ENCODE data around the gene TAS2R43.
"Not testable (repeated sequence)": the region's sequence is repeated elsewhere in the genome, so short reads cannot be mapped to it uniquely, and the experiment has no call there.

Gene TAS2R43

GRCh38 chr12:11092128-11092527 lies at the start of gene TAS2R43:
TAS2R43 (minus strand) TSS chr12:11092313; CDS start chr12:11092229, 84 bp downstream.
- H3K9me3 ChIP-seq (ENCODE audit: control insufficient read depth in 1 of 2, low read length in 2 of 2): no peaks in the 10 kb centered on the region

GRCh38 chr12:11136075-11136474 lies 44.0 kb upstream of the TAS2R43 start:
- Histone ChIP-seq H3K27ac (ENCODE audit: low read depth, low read length) (no peak overlapping the region), H3K4me1 (ENCODE audit: control insufficient read depth in 1 of 2, insufficient read depth in 2 of 2, low read length in 2 of 2) (no peaks in the 10 kb centered on the region), H3K9me3 (ENCODE audit: control insufficient read depth in 1 of 2, low read length in 2 of 2) (no peaks in the 10 kb centered on the region)

More at GRCh38 chr12:11092128-11092527, at the start of gene TAS2R43:
- no peaks in the 10 kb centered on the region for H3K36me3 ChIP-seq (ENCODE audit: control insufficient read depth in 1 of 2, insufficient read depth in 2 of 2, low read length in 2 of 2)
- H3K9ac ChIP-seq (ENCODE audit: low read depth in 1 of 2, low read length in 2 of 2): no peak within 1 kb of the TSS
- no peaks in the 10 kb centered on the region for H3K4me1 ChIP-seq (ENCODE audit: control insufficient read depth in 1 of 2, insufficient read depth in 2 of 2, low read length in 2 of 2)
- no peak within 1 kb of the TSS for H3K27ac ChIP-seq (ENCODE audit: low read depth, low read length)
- H3K4me3 ChIP-seq (ENCODE audit: low read depth in 1 of 2, low read length in 2 of 2): no peak within 1 kb of the TSS
- H3K27me3 ChIP-seq (ENCODE audit: control insufficient read depth in 1 of 2, insufficient read depth in 2 of 2, low read length in 2 of 2): no peaks in the 10 kb centered on the region

GRCh38 chr12:11134305-11134704 lies 42.2 kb upstream of the TAS2R43 start, which contains the start of gene TAS2R30:
TAS2R30 (minus strand) TSS chr12:11134644; CDS start chr12:11134244, 400 bp downstream.
- H3K36me3 ChIP-seq (ENCODE audit: control insufficient read depth in 1 of 2, insufficient read depth in 2 of 2, low read length in 2 of 2): no peaks in the 10 kb centered on the region
- H3K9ac ChIP-seq (ENCODE audit: low read depth in 1 of 2, low read length in 2 of 2): no peak within 1 kb of the TSS
- no peaks in the 10 kb centered on the region for H3K27me3 ChIP-seq (ENCODE audit: control insufficient read depth in 1 of 2, insufficient read depth in 2 of 2, low read length in 2 of 2)
- no peaks in the 10 kb centered on the region for H3K9me3 ChIP-seq (ENCODE audit: control insufficient read depth in 1 of 2, low read length in 2 of 2)
- H3K4me3 ChIP-seq (ENCODE audit: low read depth in 1 of 2, low read length in 2 of 2): no peak within 1 kb of the TSS
- H3K27ac ChIP-seq (ENCODE audit: low read depth, low read length): no peak within 1 kb of the TSS
- H3K4me1 ChIP-seq (ENCODE audit: control insufficient read depth in 1 of 2, insufficient read depth in 2 of 2, low read length in 2 of 2): no peaks in the 10 kb centered on the region

More at GRCh38 chr12:11136075-11136474, 44.0 kb upstream of the TAS2R43 start:
- Histone ChIP-seq H3K9ac (ENCODE audit: low read depth in 1 of 2, low read length in 2 of 2) (no peak overlapping the region), H3K27me3 (ENCODE audit: control insufficient read depth in 1 of 2, insufficient read depth in 2 of 2, low read length in 2 of 2) (no peaks in the 10 kb centered on the region), H3K4me3 (ENCODE audit: low read depth in 1 of 2, low read length in 2 of 2) (no peak overlapping the region), H3K36me3 (ENCODE audit: control insufficient read depth in 1 of 2, insufficient read depth in 2 of 2, low read length in 2 of 2) (no peaks in the 10 kb centered on the region)

GRCh38 chr12:11133816-11134215 lies 41.7 kb upstream of the TAS2R43 start:
- Histone ChIP-seq H3K27me3 (ENCODE audit: control insufficient read depth in 1 of 2, insufficient read depth in 2 of 2, low read length in 2 of 2) (no peaks in the 10 kb centered on the region), H3K27ac (ENCODE audit: low read depth, low read length) (no peak overlapping the region), H3K9me3 (ENCODE audit: control insufficient read depth in 1 of 2, low read length in 2 of 2) (no peaks in the 10 kb centered on the region), H3K4me1 (ENCODE audit: control insufficient read depth in 1 of 2, insufficient read depth in 2 of 2, low read length in 2 of 2) (no peaks in the 10 kb centered on the region), H3K36me3 (ENCODE audit: control insufficient read depth in 1 of 2, insufficient read depth in 2 of 2, low read length in 2 of 2) (peaks cover 0 to 2% of the 10 kb centered on the region in 2 donors), H3K9ac (ENCODE audit: low read depth in 1 of 2, low read length in 2 of 2) (no peak overlapping the region), H3K4me3 (ENCODE audit: low read depth in 1 of 2, low read length in 2 of 2) (no peak overlapping the region)

- H3K27me3 ChIP-seq (ENCODE audit: control insufficient read depth in 1 of 2, insufficient read depth in 2 of 2, low read length in 2 of 2): no peaks in the 10 kb centered on the region
- H3K9ac ChIP-seq (ENCODE audit: low read depth in 1 of 2, low read length in 2 of 2): no peak overlapping the region
- peaks cover 0 to 2% of the 10 kb centered on the region in 2 donors for H3K36me3 ChIP-seq (ENCODE audit: control insufficient read depth in 1 of 2, insufficient read depth in 2 of 2, low read length in 2 of 2)
- no peak overlapping the region for H3K27ac ChIP-seq (ENCODE audit: low read depth, low read length)
- H3K4me3 ChIP-seq (ENCODE audit: low read depth in 1 of 2, low read length in 2 of 2): no peak overlapping the region
- H3K9me3 ChIP-seq (ENCODE audit: control insufficient read depth in 1 of 2, low read length in 2 of 2): no peaks in the 10 kb centered on the region
- H3K4me1 ChIP-seq (ENCODE audit: control insufficient read depth in 1 of 2, insufficient read depth in 2 of 2, low read length in 2 of 2): no peaks in the 10 kb centered on the region
These were observed 41.0 kb upstream of the TAS2R43 start for GRCh38 chr12:11133162-11133561.

- no peak overlapping the region for H3K4me3 ChIP-seq (ENCODE audit: low read depth in 1 of 2, low read length in 2 of 2)
- no peak overlapping the region for H3K9ac ChIP-seq (ENCODE audit: low read depth in 1 of 2, low read length in 2 of 2)
- peaks cover 0 to 2% of the 10 kb centered on the region in 2 donors for H3K36me3 ChIP-seq (ENCODE audit: control insufficient read depth in 1 of 2, insufficient read depth in 2 of 2, low read length in 2 of 2)
- no peaks in the 10 kb centered on the region for H3K9me3 ChIP-seq (ENCODE audit: control insufficient read depth in 1 of 2, low read length in 2 of 2)
- H3K4me1 ChIP-seq (ENCODE audit: control insufficient read depth in 1 of 2, insufficient read depth in 2 of 2, low read length in 2 of 2): no peaks in the 10 kb centered on the region
- H3K27ac ChIP-seq (ENCODE audit: low read depth, low read length): no peak overlapping the region
- no peaks in the 10 kb centered on the region for H3K27me3 ChIP-seq (ENCODE audit: control insufficient read depth in 1 of 2, insufficient read depth in 2 of 2, low read length in 2 of 2)
These were observed 38.9 kb upstream of the TAS2R43 start for GRCh38 chr12:11130999-11131398.

GRCh38 chr12:11130382-11130781 lies 38.3 kb upstream of the TAS2R43 start:
- Histone ChIP-seq H3K27me3 (ENCODE audit: control insufficient read depth in 1 of 2, insufficient read depth in 2 of 2, low read length in 2 of 2) (no peaks in the 10 kb centered on the region), H3K36me3 (ENCODE audit: control insufficient read depth in 1 of 2, insufficient read depth in 2 of 2, low read length in 2 of 2) (peaks cover 0 to 2% of the 10 kb centered on the region in 2 donors), H3K9ac (ENCODE audit: low read depth in 1 of 2, low read length in 2 of 2) (no peak overlapping the region), H3K27ac (ENCODE audit: low read depth, low read length) (no peak overlapping the region), H3K4me1 (ENCODE audit: control insufficient read depth in 1 of 2, insufficient read depth in 2 of 2, low read length in 2 of 2) (no peaks in the 10 kb centered on the region), H3K4me3 (ENCODE audit: low read depth in 1 of 2, low read length in 2 of 2) (no peak overlapping the region), H3K9me3 (ENCODE audit: control insufficient read depth in 1 of 2, low read length in 2 of 2) (no peaks in the 10 kb centered on the region)

GRCh38 chr12:11114130-11114529 lies 22.0 kb upstream of the TAS2R43 start:
- not testable (repeated sequence) for H3K36me3 ChIP-seq (ENCODE audit: control insufficient read depth in 1 of 2, insufficient read depth in 2 of 2, low read length in 2 of 2); H3K27me3 ChIP-seq (ENCODE audit: control insufficient read depth in 1 of 2, insufficient read depth in 2 of 2, low read length in 2 of 2); H3K27ac ChIP-seq (ENCODE audit: low read depth, low read length); H3K9ac ChIP-seq (ENCODE audit: low read depth in 1 of 2, low read length in 2 of 2); H3K4me1 ChIP-seq (ENCODE audit: control insufficient read depth in 1 of 2, insufficient read depth in 2 of 2, low read length in 2 of 2); H3K9me3 ChIP-seq (ENCODE audit: control insufficient read depth in 1 of 2, low read length in 2 of 2); H3K4me3 ChIP-seq (ENCODE audit: low read depth in 1 of 2, low read length in 2 of 2)

- H3K4me3 ChIP-seq (ENCODE audit: low read depth in 1 of 2, low read length in 2 of 2); H3K27ac ChIP-seq (ENCODE audit: low read depth, low read length); H3K4me1 ChIP-seq (ENCODE audit: control insufficient read depth in 1 of 2, insufficient read depth in 2 of 2, low read length in 2 of 2); H3K9me3 ChIP-seq (ENCODE audit: control insufficient read depth in 1 of 2, low read length in 2 of 2); H3K27me3 ChIP-seq (ENCODE audit: control insufficient read depth in 1 of 2, insufficient read depth in 2 of 2, low read length in 2 of 2); H3K9ac ChIP-seq (ENCODE audit: low read depth in 1 of 2, low read length in 2 of 2); H3K36me3 ChIP-seq (ENCODE audit: control insufficient read depth in 1 of 2, insufficient read depth in 2 of 2, low read length in 2 of 2): not testable (repeated sequence)
These were observed 19.1 kb upstream of the TAS2R43 start for GRCh38 chr12:11111213-11111612.

- H3K9ac ChIP-seq (ENCODE audit: low read depth in 1 of 2, low read length in 2 of 2): no peak overlapping the region
- peaks cover 0 to 7% of the 10 kb centered on the region in 2 donors for H3K9me3 ChIP-seq (ENCODE audit: control insufficient read depth in 1 of 2, low read length in 2 of 2)
- no peaks in the 10 kb centered on the region for H3K36me3 ChIP-seq (ENCODE audit: control insufficient read depth in 1 of 2, insufficient read depth in 2 of 2, low read length in 2 of 2)
- H3K27ac ChIP-seq (ENCODE audit: low read depth, low read length): no peak overlapping the region
- no peak overlapping the region for H3K4me3 ChIP-seq (ENCODE audit: low read depth in 1 of 2, low read length in 2 of 2)
- H3K4me1 ChIP-seq (ENCODE audit: control insufficient read depth in 1 of 2, insufficient read depth in 2 of 2, low read length in 2 of 2): no peaks in the 10 kb centered on the region
- no peaks in the 10 kb centered on the region for H3K27me3 ChIP-seq (ENCODE audit: control insufficient read depth in 1 of 2, insufficient read depth in 2 of 2, low read length in 2 of 2)
These were observed 16.7 kb upstream of the TAS2R43 start for GRCh38 chr12:11108862-11109261.

GRCh38 chr12:11107719-11108118 lies 15.6 kb upstream of the TAS2R43 start:
- Histone ChIP-seq H3K27ac (ENCODE audit: low read depth, low read length) (no peak overlapping the region), H3K36me3 (ENCODE audit: control insufficient read depth in 1 of 2, insufficient read depth in 2 of 2, low read length in 2 of 2) (no peaks in the 10 kb centered on the region), H3K9ac (ENCODE audit: low read depth in 1 of 2, low read length in 2 of 2) (no peak overlapping the region), H3K4me1 (ENCODE audit: control insufficient read depth in 1 of 2, insufficient read depth in 2 of 2, low read length in 2 of 2) (no peaks in the 10 kb centered on the region), H3K27me3 (ENCODE audit: control insufficient read depth in 1 of 2, insufficient read depth in 2 of 2, low read length in 2 of 2) (no peaks in the 10 kb centered on the region), H3K9me3 (ENCODE audit: control insufficient read depth in 1 of 2, low read length in 2 of 2) (peaks cover 0 to 6% of the 10 kb centered on the region in 2 donors), H3K4me3 (ENCODE audit: low read depth in 1 of 2, low read length in 2 of 2) (no peak overlapping the region)

All from duodenal mucosa (tissue), 2 donors.